Dendritic cell treated with granulocyte-macrophage colony-stimulating factor and Interleukin-4, amounts not matched to agents 40 ng/mL and 50 ng/mL, for 4 days (primary cell): ENCODE results near the gene MAL.

Source experiments
- H3K27ac Mint-ChIP-seq: one replicate; pipeline ENCODE4 v1.8.0; 2022; ENCODE audit warnings: mild to moderate bottlenecking, mixed read lengths
- H3K27me3 Mint-ChIP-seq: one replicate; pipeline ENCODE4 v1.8.0; 2022; ENCODE audit warnings: mild to moderate bottlenecking, mixed read lengths
- H3K36me3 Mint-ChIP-seq: one replicate; pipeline ENCODE4 v1.8.0; 2022; ENCODE audit warnings: low read depth, mixed read lengths
- H3K4me1 Mint-ChIP-seq: one replicate; pipeline ENCODE4 v1.8.0; 2022; ENCODE audit warnings: low read depth, mixed read lengths
- H3K4me3 Mint-ChIP-seq: one replicate; pipeline ENCODE4 v1.8.0; 2022; ENCODE audit warnings: mild to moderate bottlenecking, moderate library complexity, mixed read lengths
- H3K9me3 Mint-ChIP-seq: one replicate; pipeline ENCODE4 v1.8.0; 2022; ENCODE audit warnings: mixed read lengths
- intact Hi-C: fragments of 100-400 bp; cut with micrococcal nuclease; formaldehyde crosslinking; loops from one replicate; pipeline ENCODE4 v1.15.0; 2022

MAL gene

DNA sequence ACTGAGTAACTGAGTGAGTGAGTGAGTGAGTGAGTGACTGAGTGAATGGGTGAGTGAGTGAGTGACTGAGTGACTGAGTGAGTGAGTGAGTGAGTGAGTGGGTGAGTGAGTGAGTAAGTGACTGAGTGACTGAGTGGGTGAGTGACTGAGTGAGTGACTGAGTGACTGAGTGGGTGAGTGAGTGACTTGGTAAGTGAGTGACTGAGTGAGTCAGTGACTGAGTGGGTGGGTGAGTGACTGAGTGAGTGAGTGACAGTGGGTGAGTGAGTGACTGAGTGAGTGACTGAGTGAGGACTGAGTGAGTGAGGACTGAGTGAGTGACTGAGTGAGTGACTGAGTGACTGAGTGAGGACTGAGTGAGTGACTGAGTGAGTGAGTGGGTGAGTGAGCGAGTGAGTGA, 13.9 kb downstream of the MAL start:
- H3K4me1 Mint-ChIP-seq, result no peaks in the 10 kb centered on the region
- H3K36me3 Mint-ChIP-seq, result no peaks in the 10 kb centered on the region
- no peak overlapping the region for H3K4me3 Mint-ChIP-seq
- H3K27me3 Mint-ChIP-seq, result peaks cover 6% of the 10 kb centered on the region
- peaks cover 32% of the 10 kb centered on the region for H3K9me3 Mint-ChIP-seq
- intact Hi-C loops, result no loop called here
- H3K27ac Mint-ChIP-seq, result no peak overlapping the region

DNA sequence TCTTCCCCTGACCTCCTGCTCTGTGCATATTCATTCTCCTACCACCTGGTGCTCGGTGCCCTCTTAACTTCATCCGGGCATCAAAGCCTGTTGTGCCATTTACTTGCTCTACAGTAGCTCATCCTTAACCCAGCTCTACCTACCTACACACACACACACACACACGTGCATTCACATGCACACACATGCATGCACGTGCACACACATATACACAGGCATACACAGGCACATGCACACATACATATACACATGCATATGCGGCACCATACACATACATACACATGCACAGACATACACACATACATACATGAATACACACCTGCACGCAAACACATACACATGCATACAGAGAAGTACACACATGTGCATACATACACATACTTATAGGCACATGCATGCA, 14.5 kb downstream of the MAL start:
- intact Hi-C loops, result no loop called here
- H3K4me3 Mint-ChIP-seq, result no peak overlapping the region
- H3K27me3 Mint-ChIP-seq, result peaks cover 7% of the 10 kb centered on the region
- peaks cover 32% of the 10 kb centered on the region for H3K9me3 Mint-ChIP-seq
- no peaks in the 10 kb centered on the region for H3K36me3 Mint-ChIP-seq
- no peak overlapping the region for H3K27ac Mint-ChIP-seq
- no peaks in the 10 kb centered on the region for H3K4me1 Mint-ChIP-seq

GRCh38 chr2:95040426-95040825, 14.9 kb downstream of the MAL start:
- no peak overlapping the region for H3K27ac Mint-ChIP-seq
- peaks cover 7% of the 10 kb centered on the region for H3K27me3 Mint-ChIP-seq
- H3K36me3 Mint-ChIP-seq, result no peaks in the 10 kb centered on the region
- H3K4me3 Mint-ChIP-seq, result no peak overlapping the region
- no peaks in the 10 kb centered on the region for H3K4me1 Mint-ChIP-seq
- peaks cover 32% of the 10 kb centered on the region for H3K9me3 Mint-ChIP-seq
- intact Hi-C loops, result no loop called here

DNA sequence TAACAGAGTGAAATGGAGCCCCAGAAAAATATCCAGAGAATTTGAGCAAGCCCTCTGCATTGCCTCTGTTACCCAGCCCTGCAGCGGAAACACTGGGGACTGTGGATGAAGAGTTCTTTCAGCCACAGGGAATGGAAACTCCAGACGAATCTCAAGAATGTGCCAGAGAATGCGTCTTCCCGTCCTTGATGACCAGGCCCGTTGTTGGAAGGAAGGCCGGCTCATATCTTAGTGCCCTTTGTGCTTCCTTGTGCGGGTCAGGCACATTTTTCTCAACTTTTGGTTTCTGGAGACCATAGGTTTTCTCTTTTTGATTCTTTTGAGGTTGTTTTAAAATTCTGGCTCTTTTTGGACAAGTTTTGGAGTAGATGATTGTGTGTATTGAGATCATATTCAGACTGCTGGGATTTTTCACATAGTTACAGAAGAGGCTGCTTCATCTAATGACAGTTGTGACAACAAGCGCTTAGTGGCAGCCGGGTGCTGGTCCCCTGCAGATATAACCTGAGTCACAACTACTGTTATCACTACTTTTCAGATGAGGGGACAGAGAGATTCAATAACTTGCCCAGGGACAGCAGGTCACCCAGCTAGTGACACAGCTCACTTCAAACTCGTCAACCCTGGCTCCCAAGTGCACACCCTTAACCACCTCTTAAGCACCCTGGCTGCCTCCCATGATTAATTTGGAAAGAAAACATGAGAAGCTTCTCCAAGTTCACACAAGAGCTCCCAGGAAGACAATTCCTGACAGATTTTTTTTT, 15.7 kb downstream of the MAL start:
- Mint-ChIP-seq H3K4me1 (no peaks in the 10 kb centered on the region), H3K36me3 (no peaks in the 10 kb centered on the region), H3K9me3 (peaks cover 32% of the 10 kb centered on the region), H3K27ac (no peak overlapping the region), H3K27me3 (peaks cover 7% of the 10 kb centered on the region), H3K4me3 (no peak overlapping the region)
- intact Hi-C loops, result no loop called here

DNA sequence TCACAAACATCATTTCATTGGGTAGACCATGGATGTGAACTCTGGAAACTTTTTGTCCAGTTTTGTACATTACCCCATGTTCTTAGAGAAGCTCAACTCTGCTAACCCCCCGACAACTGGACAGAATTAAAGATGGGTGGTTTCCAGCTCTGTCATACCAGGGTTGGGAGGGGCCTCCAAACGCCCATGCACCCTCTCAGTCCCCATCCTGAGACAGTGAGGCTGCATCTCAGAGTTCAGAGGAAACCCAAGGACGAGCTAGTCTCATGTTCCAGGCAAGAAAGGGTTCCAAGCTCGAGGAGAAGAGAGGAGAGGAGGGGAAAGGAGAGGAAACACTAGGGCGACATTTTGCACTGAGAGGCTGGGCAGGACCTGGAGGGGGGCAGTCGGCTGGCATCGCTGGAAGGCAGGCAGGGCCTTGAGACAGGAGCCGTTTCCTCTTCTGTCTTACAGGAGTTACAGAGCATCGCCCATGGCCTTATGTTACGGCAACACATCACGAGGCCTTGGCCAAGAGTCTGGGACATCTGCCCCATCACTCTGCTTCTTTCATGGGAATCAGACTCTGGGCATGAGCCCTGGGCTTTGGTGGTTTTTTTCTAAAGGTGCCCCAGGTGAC, 16.4 kb downstream of the MAL start:
- intact Hi-C loops, result no loop called here
- Mint-ChIP-seq H3K9me3 (peaks cover 26% of the 10 kb centered on the region), H3K27ac (no peak overlapping the region), H3K4me1 (no peaks in the 10 kb centered on the region), H3K4me3 (no peak overlapping the region), H3K27me3 (peaks cover 7% of the 10 kb centered on the region), H3K36me3 (no peaks in the 10 kb centered on the region)

- H3K4me3 Mint-ChIP-seq, result no peak overlapping the region
- H3K4me1 Mint-ChIP-seq, result no peaks in the 10 kb centered on the region
- H3K27ac Mint-ChIP-seq, result no peak overlapping the region
- intact Hi-C loops, result no loop called here
- H3K27me3 Mint-ChIP-seq, result peaks cover 7% of the 10 kb centered on the region
- no peaks in the 10 kb centered on the region for H3K36me3 Mint-ChIP-seq
- H3K9me3 Mint-ChIP-seq, result peaks cover 19% of the 10 kb centered on the region
Measured at GRCh38 chr2:95042472-95043271, 17.2 kb downstream of the MAL start.

GRCh38 chr2:95043300-95044093, 18.0 kb downstream of the MAL start:
- Mint-ChIP-seq H3K9me3 (peaks cover 10% of the 10 kb centered on the region), H3K4me1 (no peaks in the 10 kb centered on the region), H3K27ac (no peak overlapping the region)

DNA sequence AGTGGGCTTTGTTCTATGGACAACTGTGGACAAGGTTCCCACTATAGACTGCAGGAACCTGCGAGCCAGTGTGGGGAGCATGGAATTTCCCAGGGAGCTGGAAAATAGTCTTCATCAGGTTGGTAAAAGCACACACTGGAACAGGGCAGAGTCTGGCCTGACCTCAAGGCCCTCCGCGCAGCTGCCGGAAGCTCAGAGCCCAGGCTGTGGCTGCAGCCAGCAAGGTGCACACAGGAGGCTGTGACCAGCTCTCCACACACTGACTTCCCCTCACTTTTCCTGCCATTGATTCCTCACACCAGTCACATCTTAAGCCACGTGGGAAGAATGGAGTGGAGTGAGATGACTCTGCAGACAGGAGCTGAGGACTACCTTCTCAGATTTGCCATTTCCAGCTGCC, 19.1 kb downstream of the MAL start:
- H3K4me3 Mint-ChIP-seq, result no peak overlapping the region
- no peaks in the 10 kb centered on the region for H3K36me3 Mint-ChIP-seq
- no peak overlapping the region for H3K27ac Mint-ChIP-seq
- intact Hi-C loops, result no loop called here
- H3K4me1 Mint-ChIP-seq, result no peaks in the 10 kb centered on the region
- H3K27me3 Mint-ChIP-seq, result peaks cover 7% of the 10 kb centered on the region
- no peaks in the 10 kb centered on the region for H3K9me3 Mint-ChIP-seq

More at GRCh38 chr2:95043300-95044093, 18.0 kb downstream of the MAL start:
- intact Hi-C loops, result no loop called here
- no peaks in the 10 kb centered on the region for H3K36me3 Mint-ChIP-seq
- no peak overlapping the region for H3K4me3 Mint-ChIP-seq
- H3K27me3 Mint-ChIP-seq, result peaks cover 7% of the 10 kb centered on the region

DNA sequence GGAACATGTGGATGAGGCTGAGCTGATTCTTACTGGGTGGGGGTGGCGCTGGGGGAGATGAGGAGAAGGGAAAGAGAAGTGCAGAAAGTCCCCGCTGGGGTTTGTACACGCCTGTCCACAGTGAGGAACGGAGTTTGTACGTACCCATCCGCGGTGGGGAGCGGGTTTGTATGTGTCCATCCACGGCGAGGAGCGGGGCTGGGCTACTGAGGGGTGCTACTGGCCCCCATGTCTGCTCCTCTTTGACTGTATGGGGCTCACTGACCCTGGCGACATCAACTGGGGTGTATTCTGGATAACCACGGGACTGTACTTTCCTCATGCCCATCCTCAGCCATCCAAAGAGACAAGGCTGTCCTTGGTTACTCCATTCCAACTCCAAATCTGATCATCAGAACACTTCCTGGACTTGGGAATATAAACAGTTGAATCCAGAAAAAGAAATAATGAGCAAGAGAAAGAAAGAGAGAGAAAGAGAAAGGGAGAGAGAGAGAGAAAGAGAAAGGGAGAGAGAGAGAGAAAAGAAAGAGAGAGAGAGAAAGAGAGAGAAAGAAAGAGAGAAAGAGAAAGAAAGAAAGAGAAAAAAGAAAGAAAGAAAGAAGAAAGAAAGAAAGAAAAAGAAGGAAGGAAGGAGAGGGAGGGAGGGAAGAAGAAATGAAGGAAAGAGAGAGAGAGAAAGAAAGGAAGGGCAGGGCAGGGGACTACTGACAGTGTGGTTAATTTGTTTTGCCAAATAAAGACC, 21.0 kb downstream of the MAL start:
- H3K36me3 Mint-ChIP-seq, result no peaks in the 10 kb centered on the region
- intact Hi-C loops, result no loop called here
- H3K9me3 Mint-ChIP-seq, result no peaks in the 10 kb centered on the region

DNA sequence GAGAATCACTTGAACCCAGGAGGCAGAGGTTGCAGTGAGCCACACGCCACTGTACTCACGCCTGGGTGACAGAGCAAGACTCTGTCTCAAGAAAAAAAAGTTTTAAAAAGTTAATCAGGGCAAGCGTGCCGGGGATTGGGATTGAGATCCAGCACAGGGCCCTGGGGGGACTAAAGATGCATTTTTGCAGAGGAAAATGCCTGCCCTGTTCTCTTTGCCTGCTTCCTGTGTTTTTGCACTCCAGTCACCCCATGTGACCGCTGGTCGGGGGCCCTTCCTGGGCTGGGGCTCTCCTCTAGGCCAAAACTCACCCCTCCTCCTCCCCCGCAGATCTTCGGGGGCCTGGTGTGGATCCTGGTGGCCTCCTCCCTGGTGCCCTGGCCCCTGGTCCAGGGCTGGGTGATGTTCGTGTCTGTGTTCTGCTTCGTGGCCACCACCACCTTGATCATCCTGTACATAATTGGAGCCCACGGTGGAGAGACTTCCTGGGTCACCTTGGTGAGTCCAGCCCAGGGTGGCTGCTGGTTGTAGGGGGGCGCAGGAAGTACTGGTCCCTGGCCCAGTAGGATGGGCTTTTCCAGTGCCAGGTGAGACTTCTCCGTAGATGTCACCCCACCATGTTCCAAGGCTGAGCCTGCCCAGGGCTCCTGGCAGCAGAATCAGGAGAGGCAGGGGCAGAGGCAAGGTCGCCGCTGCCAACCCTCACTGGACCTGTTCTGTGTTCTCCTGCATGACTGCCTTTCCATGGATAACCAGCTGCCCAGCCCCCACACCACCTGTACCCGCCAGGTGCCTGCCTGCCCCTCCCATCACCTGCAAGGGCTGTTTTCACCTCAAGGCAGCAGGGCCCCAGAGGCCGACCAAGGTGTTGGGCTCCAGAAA, 22.4 kb downstream of the MAL start:
- Mint-ChIP-seq H3K4me3 (no peak overlapping the region), H3K9me3 (no peaks in the 10 kb centered on the region), H3K36me3 (no peaks in the 10 kb centered on the region), H3K27me3 (peaks cover 13% of the 10 kb centered on the region), H3K27ac (no peak overlapping the region), H3K4me1 (no peaks in the 10 kb centered on the region)
- intact Hi-C loops, result no loop called here

More for the DNA sequence above, 21.0 kb downstream of the MAL start:
- Mint-ChIP-seq H3K27me3 (peaks cover 11% of the 10 kb centered on the region), H3K27ac (no peak overlapping the region), H3K4me3 (no peak overlapping the region), H3K4me1 (no peaks in the 10 kb centered on the region)

- intact Hi-C loops, result no loop called here
- H3K36me3 Mint-ChIP-seq, result no peaks in the 10 kb centered on the region
- no peaks in the 10 kb centered on the region for H3K9me3 Mint-ChIP-seq
- peaks cover 12% of the 10 kb centered on the region for H3K27me3 Mint-ChIP-seq
- H3K27ac Mint-ChIP-seq, result no peak overlapping the region
- H3K4me3 Mint-ChIP-seq, result no peak overlapping the region
- no peaks in the 10 kb centered on the region for H3K4me1 Mint-ChIP-seq
Measured at GRCh38 chr2:95048825-95049682, 23.5 kb downstream of the MAL start.

DNA sequence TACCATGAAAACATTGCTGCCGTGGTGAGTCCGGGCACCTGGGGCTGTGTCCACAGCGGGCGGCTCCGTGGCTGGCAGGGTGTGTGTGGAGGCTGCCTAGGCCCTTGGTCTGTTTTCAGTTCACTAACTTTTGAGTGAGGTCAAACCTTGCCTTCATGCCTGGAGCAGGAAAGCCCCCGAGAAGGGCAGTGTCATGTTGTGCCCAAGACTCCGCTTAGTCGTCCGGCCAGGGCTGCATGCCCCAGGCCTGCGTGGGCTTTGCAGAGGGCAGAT, 24.1 kb downstream of the MAL start:
- Mint-ChIP-seq H3K4me3 (no peak overlapping the region), H3K27me3 (peaks cover 15% of the 10 kb centered on the region), H3K9me3 (no peaks in the 10 kb centered on the region), H3K36me3 (no peaks in the 10 kb centered on the region), H3K27ac (no peak overlapping the region), H3K4me1 (no peaks in the 10 kb centered on the region)
- intact Hi-C loops, result no loop called here
